Cardiac muscle cell (in vitro differentiated cells and primary cell): ENCODE measurements around the gene NFIC. TPM values are rescaled to one million over a fixed set of nuclear protein-coding genes. Genes with fewer than 3 reads are reported as not detected.
"Not testable (repeated sequence)": the region's sequence is repeated elsewhere in the genome, so short reads cannot be mapped to it uniquely, and the experiment has no call there.

Source experiments
- DNase-seq, 2 donors: peaks; one replicate each; pipeline versions ENCODE4 v3.0.0 to v3.0.0-alpha.2; 2010 to 2017; ENCODE audit warnings: low read depth in 1 of 2, low spot score in 1 of 2
- H3K27ac ChIP-seq: fragments of 200-600 bp; sonication (generic); 2 replicates; pipeline ENCODE4 v1.5.1; 2016
- H3K27me3 ChIP-seq: fragments of 200-600 bp; sonication (generic); 2 replicates; pipeline ENCODE4 v1.6.0; 2016; ENCODE audit warnings: control low read depth
- H3K36me3 ChIP-seq: fragments of 200-600 bp; sonication (generic); 2 replicates; pipeline ENCODE4 v1.5.1; 2016; ENCODE audit warnings: control low read depth
- H3K4me1 ChIP-seq: fragments of 200-600 bp; sonication (generic); 2 replicates; pipeline ENCODE4 v1.8.1; 2017; ENCODE audit warnings: low read depth, mild to moderate bottlenecking, mixed run types
- H3K4me3 ChIP-seq: fragments of 200-600 bp; sonication (generic); 2 replicates; pipeline ENCODE4 v1.5.1; 2016; ENCODE audit warnings: mild to moderate bottlenecking
- H3K9me3 ChIP-seq: fragments of 200-600 bp; sonication (generic); 2 replicates; pipeline ENCODE4 v1.5.1; 2017; ENCODE audit warnings: low read depth, mild to moderate bottlenecking, control low read depth
- polyA plus RNA-seq: library from polyadenylated mRNA; unstranded; fragments of >200 nt; fragmentation: Nextera tagmentation; extraction: Ambion mirVana; gene quantifications from 2 replicates; pipeline ENCODE4 v1.2.1, GENCODE V29; 2016
- total RNA-seq: library from RNA; depleted of rRNA; stranded (reverse); fragments of >200 nt; gene quantifications from 2 replicates; pipeline ENCODE4 v1.2.3, GENCODE V29; 2016
- TF ChIP-seq, protein P1 (sequence below): IDR thresholded peaks from 2 replicates; pipeline ENCODE4 v1.5.1; 2012; ENCODE audit warnings: low read depth, mild to moderate bottlenecking, low read length

Gene NFIC
- total and polyA plus RNA-seq, 2 experiments from 2014 or later: 32.7 to 46.1 TPM

DNA sequence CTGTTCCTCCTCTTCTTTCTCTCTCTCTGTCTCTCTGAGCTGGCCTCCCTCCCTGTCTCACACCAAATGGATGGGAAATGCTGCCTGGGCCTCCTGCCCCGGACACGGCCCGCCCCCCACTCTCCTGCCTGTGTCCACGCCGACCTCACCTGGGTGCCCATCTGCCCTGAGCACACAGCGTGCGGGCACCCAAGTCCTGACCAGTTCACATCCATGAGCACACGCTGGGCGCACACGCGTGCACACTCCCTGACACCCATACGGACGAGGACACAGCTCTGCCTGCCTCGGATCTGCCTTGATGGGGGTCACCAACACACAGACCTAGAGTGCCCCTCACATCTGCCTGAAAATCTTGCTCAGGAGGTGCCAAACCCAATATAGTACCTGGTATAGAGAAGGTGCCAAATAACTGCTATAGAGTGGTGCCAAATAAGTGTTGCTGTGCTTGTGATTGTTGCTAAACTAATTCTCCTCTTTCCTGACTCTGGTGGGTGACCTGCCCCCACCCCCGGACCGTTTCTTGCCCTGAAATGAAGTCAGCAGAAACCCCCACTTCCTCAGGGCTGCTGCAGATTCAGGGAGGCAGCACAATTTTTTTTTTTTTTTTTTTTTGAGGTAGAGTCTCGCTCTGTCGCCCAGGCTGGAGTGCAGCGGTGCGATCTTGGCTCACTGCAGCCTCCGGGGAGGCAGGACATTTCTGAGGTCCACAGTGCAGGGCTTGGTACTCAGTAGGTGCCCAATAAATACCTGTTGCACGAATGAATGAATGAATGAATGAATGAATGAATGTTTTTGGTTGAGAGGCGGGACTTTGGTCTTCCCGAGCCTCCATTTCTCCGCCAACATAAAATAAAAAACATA is 4.6 kb downstream of the NFIC start:
- Histone ChIP-seq H3K9me3 (no peaks in the 10 kb centered on the region), H3K4me1 (peaks cover 36% of the 10 kb centered on the region), H3K27me3 (peaks cover 34% of the 10 kb centered on the region), H3K4me3 (no peak overlapping the region), H3K36me3 (no peaks in the 10 kb centered on the region), H3K27ac (no peak overlapping the region)
- TF ChIP-seq, protein P1, sequence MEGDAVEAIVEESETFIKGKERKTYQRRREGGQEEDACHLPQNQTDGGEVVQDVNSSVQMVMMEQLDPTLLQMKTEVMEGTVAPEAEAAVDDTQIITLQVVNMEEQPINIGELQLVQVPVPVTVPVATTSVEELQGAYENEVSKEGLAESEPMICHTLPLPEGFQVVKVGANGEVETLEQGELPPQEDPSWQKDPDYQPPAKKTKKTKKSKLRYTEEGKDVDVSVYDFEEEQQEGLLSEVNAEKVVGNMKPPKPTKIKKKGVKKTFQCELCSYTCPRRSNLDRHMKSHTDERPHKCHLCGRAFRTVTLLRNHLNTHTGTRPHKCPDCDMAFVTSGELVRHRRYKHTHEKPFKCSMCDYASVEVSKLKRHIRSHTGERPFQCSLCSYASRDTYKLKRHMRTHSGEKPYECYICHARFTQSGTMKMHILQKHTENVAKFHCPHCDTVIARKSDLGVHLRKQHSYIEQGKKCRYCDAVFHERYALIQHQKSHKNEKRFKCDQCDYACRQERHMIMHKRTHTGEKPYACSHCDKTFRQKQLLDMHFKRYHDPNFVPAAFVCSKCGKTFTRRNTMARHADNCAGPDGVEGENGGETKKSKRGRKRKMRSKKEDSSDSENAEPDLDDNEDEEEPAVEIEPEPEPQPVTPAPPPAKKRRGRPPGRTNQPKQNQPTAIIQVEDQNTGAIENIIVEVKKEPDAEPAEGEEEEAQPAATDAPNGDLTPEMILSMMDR: no peak
- DNase-seq: no peak

- Histone ChIP-seq H3K4me1 (peaks cover 36% of the 10 kb centered on the region), H3K36me3 (no peaks in the 10 kb centered on the region), H3K9me3 (no peaks in the 10 kb centered on the region), H3K27ac (no peak overlapping the region), H3K4me3 (no peak overlapping the region), H3K27me3 (peaks cover 33% of the 10 kb centered on the region)
- TF ChIP-seq, protein P1: no peak
- DNase-seq: no peak
Observed at GRCh38 chr19:3372413-3372812, 6.0 kb downstream of the NFIC start.

GRCh38 chr19:3373971-3374368 is 7.6 kb downstream of the NFIC start:
- Histone ChIP-seq H3K4me1 (peaks cover 33% of the 10 kb centered on the region), H3K9me3 (no peaks in the 10 kb centered on the region), H3K27me3 (peaks cover 21% of the 10 kb centered on the region), H3K4me3 (no peak overlapping the region), H3K36me3 (no peaks in the 10 kb centered on the region), H3K27ac (no peak overlapping the region)
- TF ChIP-seq, protein P1: no peak
- DNase-seq: no peak

GRCh38 chr19:3374369-3375112 is 8.2 kb downstream of the NFIC start:
- TF ChIP-seq, protein P1: no peak
- Histone ChIP-seq H3K27ac (no peak overlapping the region), H3K4me3 (no peak overlapping the region), H3K4me1 (peaks cover 27% of the 10 kb centered on the region), H3K27me3 (peaks cover 16% of the 10 kb centered on the region), H3K36me3 (no peaks in the 10 kb centered on the region), H3K9me3 (no peaks in the 10 kb centered on the region)
- peak in 1 of 2 donors; percentile 35 for DNase-seq

GRCh38 chr19:3375221-3376090 is 9.1 kb downstream of the NFIC start:
- H3K27me3 ChIP-seq: peaks cover 7% of the 10 kb centered on the region
- H3K4me1 ChIP-seq: peaks cover 18% of the 10 kb centered on the region
- H3K9me3 ChIP-seq: no peaks in the 10 kb centered on the region
- H3K36me3 ChIP-seq: no peaks in the 10 kb centered on the region
- TF ChIP-seq, protein P1: no peak
- no peak overlapping the region for H3K27ac ChIP-seq
- H3K4me3 ChIP-seq: no peak overlapping the region
- peak in 1 of 2 donors; percentile 74 for DNase-seq

GRCh38 chr19:3376091-3376455 is 9.7 kb downstream of the NFIC start:
- H3K9me3 ChIP-seq, H3K36me3 ChIP-seq, H3K27ac ChIP-seq, H3K4me3 ChIP-seq, DNase-seq, H3K27me3 ChIP-seq: not testable (repeated sequence)
- peaks cover 18% of the 10 kb centered on the region for H3K4me1 ChIP-seq
